DMS114 treated with DMSO at 0.1 percent for 48 hours (cell line): ENCODE measurements around the gene KCNIP1.

ENCODE experiments used
- DNase-seq: peaks from one replicate; lab custom pipeline; 2025; ENCODE audit not compliant: unreplicated experiment; lab: John Stamatoyannopoulos, UW

The KCNIP1 gene

DNA sequence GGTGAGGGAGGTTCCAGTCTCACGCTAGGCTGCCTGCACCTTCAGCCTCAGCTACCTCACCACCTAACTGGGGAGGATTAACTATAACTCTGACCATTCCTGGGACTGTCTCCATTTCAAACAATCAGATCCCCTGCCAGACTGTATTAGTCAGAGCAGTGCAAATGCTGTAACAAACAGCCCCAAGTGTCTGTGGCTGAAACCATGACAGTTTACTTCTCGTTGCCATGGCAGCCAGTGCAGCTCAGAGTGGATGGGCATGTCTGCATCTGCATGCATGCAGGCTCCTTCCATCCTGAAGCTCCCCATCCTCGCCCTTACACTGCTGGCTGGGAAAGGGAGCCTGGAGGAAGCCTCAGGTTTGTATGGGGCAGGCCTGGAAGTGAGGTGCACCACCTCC is 86.7 kb downstream of the KCNIP1 start:
- DNase-seq: no peak

DNA sequence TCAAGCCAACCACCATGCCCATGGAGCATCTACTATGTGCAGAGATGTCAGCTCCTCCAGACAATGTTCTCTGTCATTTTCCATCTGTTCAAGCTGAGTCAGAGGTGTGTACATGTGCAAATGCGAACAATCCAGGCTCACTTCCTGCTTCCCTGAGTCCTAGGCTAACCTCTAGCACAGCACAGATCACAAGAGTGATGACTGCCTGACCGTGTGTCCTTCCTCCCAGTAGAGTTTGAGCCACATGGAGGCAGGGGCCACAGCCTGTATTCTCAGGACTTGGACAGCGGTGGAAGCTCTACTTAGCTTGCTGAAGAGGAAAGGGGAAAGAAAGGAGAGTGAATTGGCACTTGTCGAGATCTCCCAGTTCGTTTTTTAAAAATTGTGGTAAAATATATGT is 87.2 kb downstream of the KCNIP1 start:
- no peak for DNase-seq

DNA sequence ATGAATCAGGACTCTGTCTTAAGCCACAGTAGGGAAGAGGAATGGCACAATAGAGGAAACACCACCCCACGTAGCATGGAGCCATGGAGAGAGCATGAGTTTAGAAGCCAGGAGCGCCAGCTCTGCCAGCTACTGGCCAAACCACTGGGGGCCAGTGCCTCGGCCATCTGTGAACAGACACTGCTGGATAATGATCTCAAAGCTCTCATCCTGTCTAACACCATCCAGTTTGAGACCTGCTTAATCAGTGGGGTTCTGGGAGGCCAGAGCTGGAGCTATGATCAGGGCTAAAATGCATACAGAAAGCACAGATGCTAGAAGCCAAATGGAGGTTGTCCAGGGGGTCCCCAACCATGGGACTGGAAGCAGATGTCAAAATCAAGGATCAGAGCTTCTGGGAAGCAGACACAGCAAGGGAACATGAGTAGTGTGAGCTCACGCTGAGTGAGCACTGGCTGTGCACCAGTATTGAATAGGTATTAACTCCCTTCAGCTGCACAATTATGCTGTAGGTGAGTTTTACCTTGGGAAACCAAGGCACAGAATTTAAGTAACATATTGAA is 92.7 kb downstream of the KCNIP1 start:
- no peak for DNase-seq

DNA sequence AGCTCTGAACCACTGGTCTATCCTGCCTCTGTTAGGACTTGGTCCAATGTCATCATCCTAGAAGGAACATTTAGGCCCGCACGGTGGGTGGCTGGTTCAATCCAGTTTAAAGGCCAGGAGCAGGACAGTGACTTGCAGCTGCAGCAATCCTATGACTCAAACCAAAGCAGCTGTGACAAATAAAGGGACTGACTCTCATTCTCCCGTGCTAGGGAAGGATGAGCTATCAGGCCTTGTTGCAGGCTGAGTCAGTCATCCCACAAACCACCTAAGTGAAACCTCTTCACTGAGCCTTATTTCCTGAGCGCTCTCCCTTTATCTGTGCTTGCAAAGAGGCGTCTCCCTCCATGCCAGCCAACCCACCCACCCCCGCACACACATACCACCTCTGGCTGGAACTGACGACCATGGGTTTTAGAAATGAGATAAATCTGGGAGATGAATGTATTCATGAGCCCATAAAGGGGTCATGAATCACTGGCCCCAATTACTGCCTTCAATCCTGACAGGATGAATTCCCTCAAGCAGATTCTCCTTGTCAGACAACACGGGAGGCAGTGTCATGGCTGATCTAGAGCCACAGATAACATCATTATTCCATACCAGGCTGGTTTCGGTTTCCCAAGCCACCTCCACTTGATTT is 93.4 kb downstream of the KCNIP1 start:
- DNase-seq: no peak

DNA sequence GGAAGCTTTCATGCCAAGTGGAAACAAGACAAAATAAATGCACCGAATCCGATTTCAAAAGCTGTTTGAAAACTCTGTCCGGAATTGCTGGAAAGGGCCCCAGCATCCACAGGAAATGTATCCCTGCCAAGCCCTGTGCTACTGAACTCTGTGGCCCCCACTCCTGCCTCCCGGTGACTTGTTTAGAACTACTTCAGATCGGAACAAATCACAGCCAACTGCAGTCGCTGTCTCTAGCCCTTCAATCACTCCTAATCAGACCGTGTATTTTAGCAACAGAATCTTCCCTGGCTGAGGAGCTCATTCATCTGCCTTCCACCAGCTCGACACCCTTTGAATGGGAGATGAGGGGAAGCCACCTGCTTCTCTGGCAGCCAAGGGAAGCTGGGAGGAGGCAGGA is 94.1 kb downstream of the KCNIP1 start:
- no peak for DNase-seq

DNA sequence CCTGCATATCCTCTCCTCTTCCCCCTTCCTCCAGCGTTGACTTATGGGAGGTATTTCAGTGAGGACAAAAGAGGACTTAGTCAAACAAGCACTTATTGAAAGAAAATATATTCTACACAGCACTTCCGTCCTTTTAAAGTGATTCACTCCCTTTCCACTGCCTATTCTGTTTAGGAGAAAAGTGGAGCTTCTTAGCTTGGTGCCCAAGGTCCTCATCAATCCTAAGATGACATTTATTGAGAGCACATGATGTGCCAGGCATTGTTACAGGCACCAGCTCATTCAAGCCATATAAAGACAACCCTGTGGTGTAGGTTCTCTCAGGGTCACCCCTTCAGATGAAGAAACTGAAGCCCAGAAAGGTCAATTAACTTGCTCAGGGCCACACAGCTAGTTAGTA is 95.9 kb downstream of the KCNIP1 start:
- DNase-seq: no peak

DNA sequence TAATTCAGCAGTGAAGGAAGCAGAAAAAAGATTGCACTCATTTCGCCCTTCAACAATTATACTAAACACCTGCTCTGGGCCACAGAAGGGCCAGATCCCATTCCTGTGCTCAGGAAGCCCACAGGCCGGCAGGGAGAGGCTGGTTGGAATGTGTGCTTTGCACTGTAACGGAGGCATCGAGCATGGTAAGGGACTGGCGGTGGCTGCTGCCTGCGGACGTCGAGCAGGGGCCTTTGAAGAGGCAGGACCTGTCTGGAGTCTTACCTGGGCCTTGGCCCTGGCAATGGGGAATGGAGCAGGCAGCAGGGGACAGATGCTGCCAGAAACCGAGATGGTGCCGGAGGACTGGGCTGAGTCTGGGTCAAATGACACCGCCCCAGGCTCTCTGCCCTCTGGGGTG is 97.8 kb downstream of the KCNIP1 start:
- DNase-seq: no peak

DNA sequence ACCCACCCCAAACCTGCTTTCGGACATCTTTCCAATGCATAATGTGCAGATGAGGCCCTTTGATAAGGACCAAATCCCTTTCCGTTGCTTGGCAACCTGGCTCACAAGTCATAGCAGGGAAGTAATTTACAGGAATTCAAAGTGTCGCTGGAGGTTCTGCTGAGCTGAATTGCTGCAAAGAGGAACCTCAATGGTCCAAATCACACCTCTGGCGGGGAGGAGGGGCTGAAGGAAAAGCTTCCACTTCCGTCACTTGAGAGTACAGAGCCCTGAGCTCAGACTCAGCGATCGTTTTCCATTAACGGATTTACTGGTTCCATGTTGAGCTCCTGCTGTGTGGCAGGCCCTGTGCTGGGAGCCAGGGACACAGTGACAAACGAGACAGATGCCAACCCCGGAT is 99.3 kb downstream of the KCNIP1 start:
- DNase-seq: no peak

DNA sequence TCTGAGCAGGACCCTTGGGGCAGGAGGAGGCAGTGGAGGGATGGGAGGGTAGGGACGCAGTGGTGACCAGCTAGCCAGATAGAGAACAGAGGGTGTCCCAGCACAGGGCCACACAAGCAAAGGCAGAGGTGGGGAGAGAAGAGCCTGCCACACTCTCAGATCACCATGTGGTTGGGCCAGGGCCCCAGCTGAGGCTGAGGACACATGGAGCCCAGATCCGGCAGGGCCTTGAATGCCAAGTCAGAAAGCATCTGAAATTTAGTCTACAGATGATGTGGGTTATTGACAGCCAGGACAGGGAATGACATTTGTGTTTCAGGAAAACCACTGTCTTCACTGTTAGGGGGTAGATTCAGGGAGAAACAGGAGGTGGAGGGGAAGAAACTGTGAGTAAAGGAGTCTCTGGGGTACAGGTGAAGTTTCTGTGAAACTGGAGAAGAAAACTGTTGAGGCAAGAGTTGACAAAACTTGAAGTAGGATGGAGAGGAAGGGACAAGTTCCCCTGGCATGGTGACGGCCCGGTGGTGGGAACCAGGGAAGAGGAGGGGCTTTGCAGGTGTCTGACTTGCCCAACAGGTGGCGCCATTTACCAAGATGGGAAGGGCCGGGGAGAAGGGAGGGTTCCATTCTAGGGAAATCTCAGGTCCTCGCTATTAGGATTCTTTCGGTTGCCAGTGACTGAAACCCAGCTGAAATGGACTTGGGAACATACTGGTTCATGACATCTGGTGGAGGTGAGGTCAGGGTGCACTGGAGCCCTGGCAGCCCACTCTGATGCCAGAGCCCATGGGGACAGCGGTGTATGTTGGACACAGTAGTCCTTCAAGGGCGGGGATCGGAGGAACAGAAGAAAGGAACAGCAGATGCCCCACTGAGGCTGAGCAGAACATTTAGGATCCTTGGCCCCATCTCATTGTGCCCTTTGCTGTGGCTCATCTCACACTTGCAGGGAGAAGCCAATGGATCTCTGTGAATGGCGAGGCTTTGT is 100.1 kb downstream of the KCNIP1 start:
- DNase-seq: peak; percentile 38

DNA sequence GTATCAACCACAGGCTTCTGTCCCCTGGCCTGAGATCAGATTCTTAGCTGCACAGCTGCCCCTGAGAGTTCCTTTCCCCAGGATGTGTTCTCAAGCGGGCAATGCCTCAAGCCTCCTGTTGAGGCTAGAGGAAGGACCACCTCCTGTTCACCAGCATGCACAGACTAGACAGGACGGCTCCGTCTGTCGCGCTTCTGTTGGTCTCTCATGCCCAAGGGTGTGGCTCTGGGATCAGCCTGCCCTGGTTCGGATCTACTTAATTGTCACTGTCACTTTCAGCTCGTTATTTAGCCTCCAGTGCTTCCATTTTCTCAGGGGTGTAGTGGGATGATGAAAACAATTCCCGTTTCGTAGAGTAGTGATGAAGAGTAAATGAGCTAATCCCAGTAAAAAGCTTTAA is 103.1 kb downstream of the KCNIP1 start:
- DNase-seq: no peak

DNA sequence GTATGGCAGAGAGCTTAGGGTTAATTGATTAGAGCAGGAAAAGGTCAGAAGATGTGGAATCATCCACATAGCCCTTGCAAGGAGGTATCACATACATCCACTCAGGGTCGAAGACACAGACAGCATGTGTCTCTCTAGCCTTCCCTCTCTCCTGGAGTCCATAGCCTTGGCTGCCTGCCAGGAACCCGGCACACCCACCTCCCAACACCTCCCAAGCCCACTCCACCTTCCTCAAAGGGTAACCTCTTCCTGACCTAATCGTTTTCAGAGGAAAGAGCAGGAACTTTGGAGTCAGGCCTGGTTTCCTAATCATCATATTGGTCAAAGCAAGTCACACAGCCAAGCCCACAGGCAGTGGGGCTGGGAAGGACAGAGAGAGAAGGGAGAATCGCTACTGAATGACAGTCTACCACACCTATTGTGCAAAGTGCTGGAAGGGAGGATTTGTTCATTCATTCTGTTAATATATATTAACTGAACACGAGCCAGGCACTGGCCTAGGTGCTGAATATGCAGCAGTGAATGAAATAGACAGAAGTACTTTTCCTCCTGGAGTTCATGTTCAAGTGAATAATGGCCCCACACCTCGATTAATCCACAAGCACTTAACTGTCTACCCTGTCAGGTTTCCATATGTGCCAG is 107.8 kb downstream of the KCNIP1 start:
- DNase-seq: no peak

DNA sequence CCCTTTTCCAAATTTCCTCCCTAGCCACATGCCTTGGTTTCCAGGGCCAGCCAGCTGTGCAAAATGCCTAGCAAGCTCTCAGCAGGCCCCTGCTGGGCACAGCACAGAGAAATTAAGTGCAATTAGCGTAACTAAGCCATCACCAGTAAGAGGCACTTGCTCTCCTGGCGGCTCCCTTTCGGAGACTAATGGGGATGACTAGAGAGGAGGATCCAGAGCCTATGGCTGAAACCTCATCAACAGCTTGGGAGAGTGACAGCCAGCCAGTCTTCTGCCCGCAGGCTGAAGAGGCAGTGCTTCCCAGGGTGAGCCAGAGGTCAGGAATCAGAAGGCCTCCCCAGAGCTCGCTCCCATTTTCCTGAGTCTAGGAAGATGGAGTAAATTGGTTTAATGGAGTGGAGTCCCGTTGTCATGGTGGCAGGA is 108.4 kb downstream of the KCNIP1 start:
- DNase-seq: no peak

DNA sequence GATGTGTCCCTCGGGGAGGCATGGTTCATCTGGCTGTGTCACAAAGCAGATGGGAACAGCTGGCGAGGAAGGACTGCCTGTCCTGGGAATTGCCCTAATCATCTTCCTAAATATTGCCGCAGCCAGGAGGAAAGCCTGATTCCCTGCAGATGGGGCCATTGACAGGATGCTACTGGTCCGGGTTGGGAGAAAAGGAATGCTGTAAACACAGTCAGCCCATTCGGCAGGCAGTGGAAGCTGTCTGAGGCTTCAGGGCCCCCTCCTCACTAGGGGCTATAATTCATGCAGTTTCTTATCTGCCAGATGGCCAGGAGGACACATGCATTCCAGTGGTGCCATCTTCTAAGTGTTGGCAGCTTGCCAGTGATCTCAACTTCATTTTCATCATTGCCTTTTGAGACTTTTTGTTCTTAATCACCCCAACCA is 110.3 kb downstream of the KCNIP1 start:
- DNase-seq: no peak

DNA sequence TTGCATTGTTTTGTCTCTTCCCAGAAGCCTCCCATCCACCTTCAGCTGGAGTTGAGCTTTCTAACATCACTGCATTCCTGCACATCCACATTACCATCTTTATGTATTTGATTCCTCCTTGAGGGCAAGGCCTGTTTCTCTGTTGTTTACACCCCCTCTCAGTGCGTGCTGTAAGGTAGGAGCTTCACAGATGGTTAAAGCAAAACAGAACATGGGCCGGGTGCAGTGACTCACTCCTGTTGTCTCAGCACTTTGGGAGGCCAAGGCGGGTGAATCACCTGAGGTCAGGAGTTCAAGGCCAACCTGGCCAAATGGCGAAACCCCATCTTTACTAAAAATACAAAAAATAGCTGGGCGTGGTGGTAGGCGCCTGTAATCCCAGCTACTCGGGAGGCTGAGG is 110.9 kb downstream of the KCNIP1 start:
- no peak for DNase-seq

DNA sequence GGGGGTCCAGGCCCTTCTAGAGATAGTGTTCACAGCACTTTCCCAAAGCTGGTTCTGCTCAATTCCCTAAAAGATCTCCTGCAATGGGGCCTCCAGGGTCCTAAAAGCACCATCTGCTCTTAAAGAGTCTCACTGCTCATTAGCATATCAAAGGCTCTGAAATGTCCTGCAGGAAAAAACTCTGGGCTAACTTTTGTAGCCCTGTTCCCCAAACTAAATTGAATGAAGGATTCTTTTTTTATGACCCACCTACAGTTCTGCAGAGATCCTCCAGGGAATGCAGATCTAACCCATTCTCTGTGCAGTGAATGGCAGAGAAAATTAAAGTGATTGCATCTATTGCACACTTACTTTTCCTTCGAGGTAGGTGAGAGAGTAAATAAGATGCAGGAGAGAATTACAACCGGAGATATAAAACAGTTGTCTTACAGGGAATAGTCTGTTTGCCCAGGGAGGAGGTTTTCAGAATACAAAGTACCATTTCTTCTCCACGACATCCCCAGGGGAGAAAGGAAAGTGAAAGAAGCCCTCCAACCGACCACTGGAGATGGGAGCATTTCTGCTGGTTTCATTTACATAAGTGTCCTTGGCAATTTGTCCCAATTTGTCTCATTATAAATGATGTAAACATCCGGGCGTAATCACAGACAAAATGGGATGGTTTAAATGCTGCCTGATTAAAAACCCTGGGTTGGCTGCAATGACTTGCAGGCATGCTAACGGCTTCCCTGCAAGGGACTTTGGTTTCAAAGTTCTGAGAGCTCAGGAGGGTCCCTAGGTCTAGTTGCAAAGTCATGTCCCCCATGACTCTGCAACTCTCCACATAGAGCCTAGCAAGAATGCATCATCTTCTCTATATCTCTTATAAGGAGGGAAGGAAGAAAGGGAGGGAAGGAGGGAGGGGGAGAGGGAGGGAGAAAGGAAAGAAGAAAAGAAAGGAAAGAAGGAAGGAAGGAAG is 114.0 kb downstream of the KCNIP1 start:
- DNase-seq: no peak

DNA sequence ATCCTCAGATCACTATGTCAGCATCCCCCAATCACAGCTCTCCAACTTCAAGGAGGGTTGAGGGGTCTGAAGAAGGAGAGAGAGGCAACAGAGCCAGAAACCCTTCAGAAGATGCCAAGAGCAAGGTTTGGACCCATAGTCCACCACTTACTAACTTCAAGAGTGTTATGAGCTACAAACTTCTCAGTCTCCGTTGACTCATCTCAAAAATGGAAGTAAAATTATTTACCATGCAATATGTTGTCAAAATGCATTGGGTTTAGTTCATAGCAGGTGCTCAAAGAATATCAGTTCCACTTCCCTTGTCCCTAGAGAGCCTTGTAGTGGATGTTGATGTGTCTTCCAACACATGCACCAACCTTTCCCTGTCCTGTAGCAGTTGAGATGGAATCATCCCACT is 116.0 kb downstream of the KCNIP1 start:
- no peak for DNase-seq

DNA sequence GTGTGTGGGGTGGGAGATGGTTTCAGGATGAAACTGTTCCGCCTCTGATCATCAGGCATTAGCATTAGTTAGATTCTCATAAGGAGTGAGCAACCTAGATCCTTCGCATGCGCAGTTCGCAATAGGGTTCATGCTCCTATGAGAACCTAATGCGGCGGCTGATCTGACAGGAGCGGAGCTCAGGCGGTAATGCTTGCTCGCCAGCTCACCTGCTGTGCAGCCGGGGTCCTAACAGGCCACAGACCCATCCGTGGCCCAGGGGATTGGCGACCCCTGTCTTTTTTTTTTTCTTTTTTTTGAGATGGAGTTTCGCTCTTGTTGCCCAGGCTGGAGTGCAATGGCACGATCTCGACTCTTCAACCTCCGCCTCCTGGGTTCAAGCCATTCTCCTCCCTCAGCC is 119.1 kb downstream of the KCNIP1 start:
- DNase-seq: no peak

DNA sequence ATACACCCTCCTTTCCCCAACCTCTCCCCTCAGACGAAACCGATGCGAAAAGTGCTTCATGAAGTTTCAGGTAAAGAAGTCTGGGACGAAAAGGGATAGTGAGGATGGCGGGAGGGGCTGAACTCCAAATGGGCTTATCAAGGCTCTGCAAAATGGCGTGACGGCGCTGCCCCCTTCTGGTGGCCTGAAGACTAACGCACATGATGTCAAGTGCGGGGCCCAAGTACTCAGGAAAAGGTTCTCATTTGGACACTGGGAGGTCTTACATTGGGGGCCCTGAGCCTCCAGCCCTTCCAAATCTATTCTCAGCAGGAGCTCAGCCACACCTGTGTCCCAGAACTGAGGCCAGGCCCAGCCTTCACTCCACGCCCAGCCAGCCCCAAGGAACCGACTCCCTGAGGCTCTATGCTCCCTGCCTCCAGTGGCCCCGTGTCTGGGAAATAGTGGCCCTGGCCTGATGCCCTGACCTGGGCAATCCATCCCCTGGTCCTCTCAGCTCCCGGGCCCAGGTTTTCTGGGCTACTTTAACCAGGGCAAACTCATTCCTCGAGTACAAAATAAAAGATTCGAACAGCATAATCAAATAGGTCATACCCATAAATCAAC is 119.9 kb downstream of the KCNIP1 start:
- DNase-seq: peak; percentile 7

DNA sequence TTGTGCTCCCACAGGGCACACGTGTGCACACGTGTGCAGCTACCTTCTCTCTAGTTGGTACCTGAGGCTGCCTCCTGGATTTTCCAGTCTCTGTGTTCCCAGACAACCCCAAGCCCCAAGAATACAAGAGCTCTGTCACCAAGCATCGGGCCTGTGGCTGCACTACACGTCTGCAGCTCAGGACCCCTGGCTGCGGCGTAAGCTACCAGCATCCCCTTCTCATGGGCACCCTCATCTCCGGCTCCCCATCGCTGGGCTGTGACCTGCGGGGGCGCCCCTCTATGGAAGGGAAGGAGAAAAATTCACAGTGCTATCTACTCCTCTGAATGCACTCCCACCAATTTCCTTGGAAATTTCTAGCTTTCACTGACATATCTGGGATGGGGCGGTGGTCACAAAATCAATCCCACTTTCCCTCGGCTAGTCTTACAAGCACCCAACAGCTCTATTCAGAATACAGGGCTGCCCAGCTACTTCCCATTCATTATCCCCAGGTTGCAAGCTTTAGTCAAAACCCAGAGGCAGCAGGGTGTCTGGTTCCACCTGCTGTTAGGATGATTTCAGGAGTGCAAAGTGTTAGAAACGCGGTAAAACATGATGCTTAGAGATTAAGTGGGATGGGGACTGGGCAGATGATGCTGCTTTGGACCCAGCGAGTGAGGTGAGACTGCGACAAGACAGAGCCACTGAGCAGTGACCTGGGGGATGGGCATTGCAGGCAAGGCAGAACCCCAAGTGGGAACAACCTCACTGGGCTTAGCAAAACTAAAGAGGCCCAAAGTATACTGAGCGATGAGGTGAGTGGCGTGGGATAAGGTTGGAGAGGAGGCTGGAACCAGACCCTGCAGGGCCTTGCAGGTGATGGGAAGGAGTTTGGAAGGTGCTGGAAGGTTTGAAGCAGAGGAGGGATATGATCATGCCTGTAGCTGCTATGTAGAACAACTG is 121.7 kb downstream of the KCNIP1 start:
- DNase-seq: no peak
